NCI-H345 treated with DMSO at 0.1 percent for 48 hours (cell line): ENCODE results near the gene DLEC1.
"Not testable (repeated sequence)": the region's sequence is repeated elsewhere in the genome, so short reads cannot be mapped to it uniquely, and the experiment has no call there.

ENCODE experiments used
- DNase-seq: peaks from one replicate; lab custom pipeline; 2025; ENCODE audit not compliant: unreplicated experiment; lab: John Stamatoyannopoulos, UW

The DLEC1 gene

DNA sequence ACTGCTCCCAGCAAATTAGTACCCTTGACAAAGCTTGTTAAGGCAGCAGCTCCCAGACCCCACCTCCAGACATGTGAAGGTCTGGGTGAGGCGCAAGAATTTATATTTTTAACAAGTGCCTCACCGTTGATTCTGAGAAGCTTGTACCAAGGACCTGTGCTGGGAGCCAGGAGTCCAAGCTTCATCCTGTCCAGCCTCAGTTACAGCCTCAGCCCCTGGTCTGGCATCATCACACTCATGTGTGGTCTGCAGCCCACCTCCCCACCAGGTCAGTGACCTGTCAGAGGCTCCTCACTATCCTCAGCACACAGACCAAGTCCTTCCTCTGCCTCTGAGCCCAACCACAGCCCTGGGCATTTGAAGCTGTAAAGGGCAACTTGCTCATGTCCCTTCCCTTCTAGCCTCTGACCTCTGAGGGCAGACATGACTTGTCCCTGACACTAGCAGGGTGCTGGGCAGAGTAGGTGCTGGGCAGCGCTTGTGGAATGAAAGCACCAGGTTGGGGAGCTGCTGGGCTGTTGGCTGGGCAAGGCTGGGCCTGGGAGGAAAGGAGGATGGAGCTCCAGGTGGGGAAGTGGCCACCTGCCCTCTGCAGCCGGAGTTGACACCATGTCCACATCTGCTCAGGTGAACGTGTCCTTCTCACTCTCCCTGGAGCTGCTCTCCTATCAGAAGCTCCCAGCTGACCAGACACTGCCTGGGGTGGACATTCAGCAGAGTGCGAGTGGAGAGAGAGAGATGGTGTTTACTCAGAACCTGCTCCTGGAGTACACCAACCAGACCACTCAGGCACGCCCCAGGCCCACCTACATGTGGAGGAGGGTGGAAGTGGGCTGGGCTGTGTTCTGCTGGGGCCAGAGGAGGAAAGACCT, 81.0 kb downstream of the DLEC1 start:
- DNase-seq = no peak

DNA sequence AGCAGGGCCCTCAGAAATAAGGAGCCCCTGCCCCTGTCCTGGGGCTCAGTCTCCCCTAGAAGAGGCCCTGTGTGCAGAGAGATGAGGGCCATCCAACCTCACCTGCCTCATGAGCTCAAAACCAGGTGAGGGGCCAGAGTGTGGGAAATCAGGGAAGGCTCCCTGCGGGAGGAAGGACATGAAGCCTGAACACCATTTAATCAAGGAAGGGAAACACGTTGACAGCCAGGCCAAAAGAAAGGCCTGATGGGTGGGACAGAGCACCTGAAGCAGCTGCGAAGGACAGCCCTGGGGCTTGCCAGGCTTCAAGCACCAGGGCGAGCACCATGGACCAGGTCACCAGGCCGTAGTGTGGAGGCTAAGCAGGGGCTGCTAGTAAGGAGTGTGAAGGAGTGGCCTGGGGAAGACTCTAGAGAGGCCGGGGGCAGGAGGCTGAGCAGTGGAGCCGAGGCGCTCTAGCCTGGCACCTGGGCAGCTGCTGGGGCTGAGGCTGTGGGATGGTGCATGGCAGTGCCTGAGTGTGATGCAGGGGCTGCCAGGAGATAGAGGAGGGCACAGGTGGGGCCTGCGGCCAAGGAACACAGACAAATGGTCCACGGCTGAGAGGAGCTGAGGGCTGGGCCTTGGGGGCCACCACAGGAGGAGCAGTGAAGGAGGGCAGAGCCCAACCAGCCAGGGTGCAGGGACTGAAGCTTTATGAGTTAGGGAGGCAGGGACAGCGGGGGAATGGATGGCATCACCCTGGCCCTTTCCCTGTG, 81.9 kb downstream of the DLEC1 start:
- DNase-seq = no peak

DNA sequence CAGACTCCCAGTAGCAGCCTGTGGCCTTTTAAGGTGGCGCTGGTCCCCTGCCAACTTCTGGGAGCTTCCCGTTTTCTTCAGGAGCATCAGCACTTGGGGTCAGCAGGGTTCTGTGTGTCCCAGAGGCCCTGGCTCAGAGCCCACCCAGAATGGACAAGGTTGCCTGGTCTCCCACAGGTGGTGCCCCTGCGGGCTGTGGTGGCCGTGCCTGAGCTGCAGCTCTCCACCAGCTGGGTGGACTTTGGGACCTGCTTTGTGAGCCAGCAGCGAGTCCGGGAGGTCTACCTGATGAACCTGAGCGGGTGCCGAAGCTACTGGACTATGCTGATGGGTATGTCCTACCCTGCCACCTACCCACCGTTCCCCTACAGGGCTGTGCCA, 82.4 kb downstream of the DLEC1 start:
- no peak for DNase-seq

DNA sequence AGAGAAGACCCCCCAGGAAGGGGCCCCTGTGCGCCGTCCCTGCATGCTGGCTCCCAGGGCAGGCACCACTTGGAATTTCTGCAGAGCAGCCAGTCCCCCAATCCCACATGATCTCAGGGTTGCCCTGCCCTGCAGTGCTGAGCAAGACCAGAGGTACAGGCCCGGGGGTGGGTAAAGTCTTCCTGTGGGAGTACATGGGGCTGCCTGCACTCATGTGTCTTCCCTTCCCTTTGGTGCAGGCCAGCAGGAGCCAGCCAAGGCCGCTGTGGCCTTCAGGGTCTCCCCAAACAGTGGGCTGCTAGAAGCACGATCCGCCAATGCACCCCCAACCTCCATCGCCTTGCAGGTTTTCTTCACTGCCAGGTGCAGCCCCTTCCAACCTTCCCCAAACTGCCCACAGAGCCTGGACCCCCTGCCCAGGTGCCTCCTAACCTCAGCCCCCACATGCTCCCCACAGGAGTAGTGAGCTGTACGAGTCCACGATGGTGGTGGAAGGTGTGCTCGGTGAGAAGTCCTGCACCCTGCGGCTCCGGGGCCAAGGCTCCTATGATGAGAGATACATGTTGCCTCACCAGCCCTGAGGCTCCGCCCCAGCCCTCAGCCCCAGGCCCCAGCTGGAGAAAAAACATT, 82.9 kb downstream of the DLEC1 start:
- no peak for DNase-seq

DNA sequence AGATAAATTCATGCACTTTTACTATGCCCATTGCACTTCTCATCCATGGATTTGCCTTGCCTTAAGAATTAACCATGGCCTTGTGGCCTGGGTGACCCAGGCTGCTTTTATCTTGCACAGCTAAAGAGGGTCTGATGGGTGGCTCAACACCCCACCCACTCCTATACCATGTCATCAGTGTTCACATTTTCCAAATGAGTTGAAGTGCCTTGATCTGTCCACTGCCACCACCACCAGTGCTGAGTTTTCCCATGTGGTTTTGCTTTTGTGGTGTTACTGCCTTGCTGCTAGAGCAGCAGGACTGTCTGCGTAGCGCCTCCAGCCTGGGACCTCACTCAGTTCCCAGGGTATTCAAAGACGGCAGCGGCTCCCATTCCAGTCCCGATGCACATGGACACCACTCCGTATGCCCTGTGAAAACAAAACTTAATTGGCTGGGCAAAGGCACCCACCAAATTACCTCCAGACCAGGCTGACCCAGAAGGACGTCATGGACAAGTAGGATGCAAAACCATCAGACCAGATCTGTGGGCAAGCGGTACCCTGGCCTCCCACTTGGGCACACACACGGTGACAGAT, 83.8 kb downstream of the DLEC1 start:
- DNase-seq = no peak

DNA sequence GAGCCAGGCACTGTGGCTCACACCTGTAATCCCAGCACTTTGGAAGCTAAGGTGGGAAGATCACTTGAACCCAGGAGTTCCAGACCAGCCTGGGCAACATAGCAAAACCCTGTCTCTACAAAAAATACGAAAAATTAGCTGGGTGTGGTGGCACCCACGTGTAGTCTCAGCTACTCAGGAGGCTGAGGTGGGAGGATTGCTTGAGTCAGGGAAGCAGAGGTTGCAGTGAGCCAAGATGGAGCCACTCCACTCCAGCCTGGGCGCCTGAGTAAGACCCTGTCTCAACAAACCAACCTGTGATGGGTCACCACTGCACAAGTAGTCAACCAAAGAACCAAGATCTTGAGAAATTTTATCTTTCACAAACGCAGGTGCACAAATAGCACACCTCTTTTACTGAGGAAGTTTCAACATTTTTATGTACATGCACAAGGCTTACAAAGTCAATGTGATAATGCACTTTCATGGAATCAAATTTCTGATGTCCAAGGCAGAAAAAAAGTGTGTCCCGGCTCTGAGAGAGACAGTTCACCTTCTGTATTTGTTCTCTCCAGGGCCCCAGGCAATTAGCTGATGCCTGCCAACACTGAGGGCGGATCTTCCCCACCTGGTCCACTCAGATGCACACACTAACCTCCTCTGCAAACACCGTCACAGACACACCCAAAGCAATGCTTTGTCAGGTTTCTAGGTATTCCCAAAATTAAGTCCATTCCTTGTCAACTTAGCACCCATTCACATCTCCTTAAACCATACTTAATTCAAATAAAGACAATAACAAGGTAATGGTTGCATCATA, 85.5 kb downstream of the DLEC1 start:
- DNase-seq = no peak

DNA sequence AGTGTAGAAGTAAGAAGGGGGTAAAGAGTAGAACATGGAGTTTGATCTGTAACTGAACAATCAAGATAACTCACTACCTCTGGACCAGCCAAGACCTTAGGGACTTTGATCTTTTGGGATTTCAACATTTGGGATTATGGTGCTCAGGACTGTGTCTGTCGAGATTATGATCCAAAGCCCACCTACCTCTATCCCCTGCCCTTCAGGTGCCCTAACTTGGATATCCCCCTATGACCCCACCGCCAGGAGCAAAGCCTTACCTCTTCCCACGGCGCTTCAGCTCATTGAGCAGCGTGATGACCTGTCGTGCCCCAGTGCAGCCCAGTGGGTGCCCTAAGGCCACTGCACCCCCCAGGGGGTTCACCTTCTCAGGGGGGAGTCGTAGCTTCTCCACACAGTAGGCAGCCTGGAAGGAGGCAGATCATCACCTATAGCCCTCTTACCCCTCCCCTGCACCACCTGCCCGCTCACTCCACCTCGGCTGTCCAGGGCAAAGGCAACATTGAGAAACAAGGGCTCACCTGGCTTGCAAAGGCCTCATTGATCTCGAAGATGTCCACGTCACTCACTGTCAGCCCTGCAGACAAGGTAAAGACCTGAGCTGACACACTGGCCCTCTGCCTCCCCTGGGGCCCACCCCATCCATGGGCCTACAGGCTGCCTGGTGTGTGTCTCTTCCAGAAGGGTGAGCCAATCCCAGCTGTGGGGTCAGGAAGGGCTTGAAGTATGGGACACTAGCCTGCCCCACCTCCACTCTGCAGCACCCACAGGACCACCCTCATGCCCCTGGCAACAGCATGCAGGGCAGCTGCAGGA, 86.5 kb downstream of the DLEC1 start:
- DNase-seq = no peak

DNA sequence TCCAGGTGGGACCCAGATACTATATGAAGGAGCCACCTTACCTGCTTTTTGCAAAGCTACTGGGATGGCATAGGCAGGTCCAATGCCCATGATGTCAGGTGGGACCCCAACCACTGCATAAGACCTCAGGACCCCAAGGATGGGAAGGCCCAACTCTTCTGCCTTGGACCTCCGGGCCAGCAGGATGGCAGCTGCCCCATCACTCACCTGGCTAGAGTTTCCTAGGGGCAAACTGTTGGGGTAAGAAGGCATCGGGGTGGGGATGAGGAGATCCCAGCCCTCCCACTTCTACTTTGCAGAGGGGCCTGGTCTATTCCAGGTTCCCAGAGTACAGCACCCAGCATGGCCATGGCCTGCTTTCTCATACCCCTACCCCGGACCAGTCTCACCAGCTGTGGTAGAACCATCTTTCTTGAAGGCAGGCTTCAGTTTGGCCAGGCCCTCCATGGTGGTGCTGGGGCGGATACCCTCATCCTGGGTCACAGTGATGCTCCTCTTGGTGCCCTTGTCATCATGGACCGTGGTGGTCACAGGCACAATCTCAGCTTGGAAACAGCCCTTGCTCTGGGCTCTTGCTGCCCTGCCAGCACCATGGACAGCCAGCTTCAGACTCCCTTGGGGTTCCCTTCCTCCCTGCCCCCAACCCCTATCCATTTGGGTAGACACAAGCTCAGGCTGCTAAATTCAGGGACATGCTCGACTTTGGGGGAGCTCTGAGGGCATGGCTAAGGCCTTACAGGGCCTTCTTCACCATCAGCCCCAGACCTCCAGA, 87.3 kb downstream of the DLEC1 start:
- no peak for DNase-seq

DNA sequence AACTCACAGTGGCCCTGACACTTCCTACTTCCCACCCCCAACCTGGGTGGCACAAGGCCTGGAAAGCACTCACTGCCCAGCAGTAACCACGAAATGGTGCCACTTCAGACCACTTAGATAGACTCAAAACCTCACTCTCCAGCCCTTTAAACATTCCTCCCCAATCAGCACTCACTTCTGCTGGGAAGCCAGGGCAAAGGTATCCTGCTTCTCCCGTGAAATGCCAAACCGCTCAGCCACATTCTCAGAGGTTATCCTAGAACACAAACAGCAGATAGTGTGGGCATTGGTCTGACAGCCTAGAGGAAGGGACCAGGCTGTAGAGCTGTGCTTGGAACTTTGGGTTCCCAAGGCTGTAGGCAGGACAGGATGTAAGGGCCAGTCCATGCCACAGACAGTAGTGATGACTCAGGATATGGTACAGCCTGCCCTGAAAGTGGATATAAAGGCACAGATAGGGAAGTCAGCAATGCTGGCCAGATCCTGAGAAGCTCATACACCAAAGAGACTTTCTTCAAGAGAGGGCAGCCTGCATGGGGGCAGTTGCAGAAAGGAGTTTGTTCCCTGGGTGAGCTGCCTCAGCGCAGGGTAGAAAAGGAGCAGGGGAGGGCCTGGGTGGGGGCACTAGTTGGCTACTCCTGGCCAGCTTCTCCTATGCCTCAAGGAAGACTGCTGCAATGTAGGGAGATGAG, 88.7 kb downstream of the DLEC1 start:
- DNase-seq = no peak

DNA sequence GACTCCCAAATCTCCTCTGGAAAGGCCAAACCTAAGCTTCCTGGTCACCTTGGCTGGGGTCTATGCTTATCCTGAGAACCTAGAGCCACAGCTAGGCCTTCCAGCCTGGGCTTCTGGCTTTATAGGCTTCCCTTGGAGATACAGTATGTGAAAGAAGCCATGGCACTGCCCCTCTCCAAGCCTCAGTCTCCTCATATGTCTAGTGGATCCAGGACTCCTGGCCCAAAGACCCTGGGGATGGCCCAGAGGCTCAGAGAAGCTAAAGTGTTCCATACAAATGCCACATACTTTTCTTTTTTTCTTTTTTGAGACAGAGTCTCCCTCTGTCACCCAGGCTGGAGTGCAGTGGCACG, 89.3 kb downstream of the DLEC1 start:
- DNase-seq = no peak

DNA sequence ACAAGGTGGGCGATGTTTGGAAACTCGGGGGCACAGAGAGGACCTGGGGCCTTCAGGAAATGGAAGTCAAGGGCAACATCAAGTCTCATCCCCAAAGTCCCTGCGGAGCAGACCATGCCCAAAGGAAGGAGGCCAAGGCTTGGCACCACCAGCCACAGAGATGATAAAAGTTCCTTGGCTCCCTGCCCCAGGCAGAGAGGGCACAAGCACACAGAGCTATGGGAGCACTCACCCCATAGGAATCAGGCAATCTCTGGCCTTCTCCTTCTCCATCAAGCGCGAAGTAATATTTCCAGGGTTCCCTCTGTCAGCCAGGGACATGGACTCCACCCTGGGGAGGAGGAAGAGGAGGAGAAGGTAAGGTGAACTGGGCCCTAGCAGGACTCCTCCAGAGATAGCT, 90.0 kb downstream of the DLEC1 start:
- DNase-seq = no peak

DNA sequence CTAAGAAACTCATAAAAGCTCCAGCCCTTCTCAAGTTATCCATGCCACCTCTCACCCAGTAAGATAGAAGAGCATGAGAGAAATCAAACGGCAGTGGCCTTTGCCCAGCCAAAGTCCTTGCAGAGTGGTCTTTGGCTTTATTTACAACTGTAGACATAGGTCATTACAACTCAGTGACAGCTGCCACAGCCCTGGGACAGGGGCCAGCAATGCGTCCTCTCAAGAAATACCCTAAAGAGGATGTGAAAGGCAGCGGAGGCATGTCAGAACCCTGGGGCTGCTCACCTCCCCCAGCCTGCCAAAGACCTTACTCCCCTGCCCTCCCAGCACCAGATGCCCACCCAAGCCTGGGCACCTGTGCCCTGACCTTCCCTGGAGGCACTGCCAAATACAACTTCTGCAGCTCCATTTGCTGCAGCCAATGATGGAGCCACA, 91.6 kb downstream of the DLEC1 start:
- no peak for DNase-seq

DNA sequence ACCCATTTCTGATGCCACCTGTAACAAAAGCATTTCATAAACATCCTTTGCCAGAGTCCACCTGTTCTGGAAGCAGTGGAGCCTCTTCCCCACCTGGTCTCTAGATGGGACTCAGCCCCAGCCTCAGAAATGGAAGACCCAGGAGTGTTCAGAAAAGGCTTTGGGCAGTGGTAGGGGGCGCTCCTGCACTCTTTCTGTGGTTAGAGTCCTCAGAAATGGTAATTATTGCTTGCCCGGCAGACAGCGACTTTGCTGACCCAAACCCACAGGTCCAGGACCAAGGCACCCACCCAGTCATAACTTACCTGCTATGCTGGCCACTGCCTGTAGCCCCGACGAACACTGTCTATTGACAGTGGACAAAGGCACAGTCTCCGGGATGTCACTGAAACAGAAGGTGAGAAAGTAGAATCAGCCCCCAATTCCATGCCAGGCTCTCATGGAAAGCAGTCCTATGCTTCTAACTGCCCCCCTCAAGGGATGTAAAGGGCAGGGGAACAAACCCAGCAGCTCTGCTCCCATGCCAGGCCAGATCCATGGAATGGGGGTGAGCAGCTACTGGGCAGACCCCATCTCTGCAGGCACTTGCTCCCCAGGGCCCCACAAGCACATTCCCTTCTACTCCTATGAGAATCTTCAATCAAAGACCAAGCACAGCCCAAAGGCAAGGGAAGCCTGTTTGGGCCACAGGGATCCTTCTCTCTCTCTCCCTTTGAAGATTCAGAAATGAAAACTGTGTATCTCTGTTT, 92.8 kb downstream of the DLEC1 start:
- no peak for DNase-seq

DNA sequence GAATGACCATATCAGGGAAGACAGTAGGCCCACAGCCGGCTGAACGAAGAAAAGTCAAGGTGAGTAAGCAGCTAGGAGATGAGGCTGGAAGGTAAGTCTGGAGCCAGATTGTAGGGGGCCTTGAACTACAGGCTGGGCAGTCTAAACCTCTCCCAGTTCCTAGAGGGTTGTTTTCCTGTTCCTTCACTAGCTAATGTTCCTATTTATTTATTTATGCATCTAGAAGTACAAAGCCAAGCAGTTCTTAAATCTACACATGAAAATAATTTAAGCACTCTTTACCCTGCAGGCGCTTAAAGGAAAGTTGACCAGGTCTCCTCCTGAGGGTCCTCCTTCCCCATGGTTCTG, 94.2 kb downstream of the DLEC1 start:
- no peak for DNase-seq

DNA sequence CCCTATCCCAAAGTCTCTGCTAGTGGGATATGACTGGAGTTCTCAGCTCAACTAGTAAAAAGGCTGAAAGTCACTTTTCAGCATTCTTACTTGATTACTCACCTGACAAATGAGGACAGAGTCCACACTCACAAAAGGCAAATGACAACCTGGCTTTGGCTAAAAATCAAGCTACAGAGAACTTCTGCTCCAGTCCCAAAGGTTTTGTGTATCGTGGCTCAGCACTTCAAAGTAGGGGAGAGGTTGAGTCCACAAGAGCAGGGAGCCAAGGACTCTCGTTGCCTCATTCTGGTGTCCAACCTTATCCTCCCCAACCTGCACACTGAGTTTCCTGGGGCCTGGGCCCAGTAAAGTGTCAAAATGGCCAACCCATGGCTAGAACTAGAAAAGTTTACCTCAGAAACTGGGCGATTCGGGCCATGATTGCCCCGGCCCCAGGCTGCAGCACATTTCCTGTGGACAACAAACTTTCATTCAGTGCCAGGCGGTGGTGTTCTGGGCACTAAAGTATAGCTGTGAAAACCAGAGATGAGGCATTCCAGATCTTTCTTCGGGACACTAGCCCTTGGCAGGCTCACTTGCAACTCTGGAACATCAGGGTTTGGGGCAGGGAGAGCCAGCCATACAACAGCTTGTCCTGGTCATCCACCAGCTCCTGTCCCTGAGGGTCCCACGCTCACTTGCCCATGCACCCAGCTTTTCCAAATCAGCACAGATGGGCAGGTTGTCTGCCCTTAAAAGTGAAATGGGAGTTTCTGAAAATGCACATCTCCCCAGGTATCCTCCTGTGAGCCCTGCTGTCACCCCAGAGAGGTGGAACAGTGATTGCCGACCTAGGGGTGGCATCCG, 94.8 kb downstream of the DLEC1 start:
- DNase-seq = no peak

DNA sequence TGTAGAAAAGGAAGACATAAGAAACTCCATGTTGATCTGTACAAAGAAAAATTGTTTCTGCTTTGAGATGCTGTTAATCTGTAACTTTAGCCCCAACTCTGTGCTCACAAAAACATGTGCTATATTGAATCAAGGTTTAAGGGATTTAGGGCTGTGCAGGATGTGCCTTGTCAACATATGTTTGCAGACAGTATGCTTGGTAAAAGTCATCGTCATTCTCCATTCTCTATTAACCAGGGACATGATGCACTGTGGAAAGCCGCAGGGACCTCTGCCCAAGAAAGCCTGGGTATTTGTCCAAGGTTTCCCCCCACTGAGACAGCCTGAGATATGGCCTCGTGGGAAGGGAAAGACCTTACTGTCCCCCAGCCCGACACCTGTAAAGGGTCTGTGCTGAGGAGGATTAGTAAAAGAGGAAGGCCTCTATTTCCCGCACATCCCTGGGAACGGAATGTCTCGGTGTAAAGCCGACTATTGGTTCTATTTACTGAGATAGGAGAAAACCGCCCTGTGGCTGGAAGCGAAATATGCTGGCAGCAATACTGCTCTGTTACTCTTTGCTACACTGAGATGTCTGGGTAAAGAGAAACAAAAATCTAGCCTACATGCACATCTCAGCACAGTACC, 95.6 kb downstream of the DLEC1 start:
- DNase-seq = not testable (repeated sequence)
